K562 treated with DMSO at 1 percent for 48 hours (cell line): ENCODE measurements around the gene LRRD1. TPM values are rescaled to one million over a fixed set of nuclear protein-coding genes. Genes with fewer than 3 reads are reported as not detected.

Experiments
- total RNA-seq: library from RNA; unstranded; fragments of 300-600 nt; gene quantifications from 2 replicates; pipeline ENCODE4 v1.2.3, GENCODE V29; 2022; ENCODE audit warnings: low replicate concordance; ENCODE audit errors: extremely low read depth

LRRD1 gene
- not detected in 2 replicates for total RNA-seq

DNA sequence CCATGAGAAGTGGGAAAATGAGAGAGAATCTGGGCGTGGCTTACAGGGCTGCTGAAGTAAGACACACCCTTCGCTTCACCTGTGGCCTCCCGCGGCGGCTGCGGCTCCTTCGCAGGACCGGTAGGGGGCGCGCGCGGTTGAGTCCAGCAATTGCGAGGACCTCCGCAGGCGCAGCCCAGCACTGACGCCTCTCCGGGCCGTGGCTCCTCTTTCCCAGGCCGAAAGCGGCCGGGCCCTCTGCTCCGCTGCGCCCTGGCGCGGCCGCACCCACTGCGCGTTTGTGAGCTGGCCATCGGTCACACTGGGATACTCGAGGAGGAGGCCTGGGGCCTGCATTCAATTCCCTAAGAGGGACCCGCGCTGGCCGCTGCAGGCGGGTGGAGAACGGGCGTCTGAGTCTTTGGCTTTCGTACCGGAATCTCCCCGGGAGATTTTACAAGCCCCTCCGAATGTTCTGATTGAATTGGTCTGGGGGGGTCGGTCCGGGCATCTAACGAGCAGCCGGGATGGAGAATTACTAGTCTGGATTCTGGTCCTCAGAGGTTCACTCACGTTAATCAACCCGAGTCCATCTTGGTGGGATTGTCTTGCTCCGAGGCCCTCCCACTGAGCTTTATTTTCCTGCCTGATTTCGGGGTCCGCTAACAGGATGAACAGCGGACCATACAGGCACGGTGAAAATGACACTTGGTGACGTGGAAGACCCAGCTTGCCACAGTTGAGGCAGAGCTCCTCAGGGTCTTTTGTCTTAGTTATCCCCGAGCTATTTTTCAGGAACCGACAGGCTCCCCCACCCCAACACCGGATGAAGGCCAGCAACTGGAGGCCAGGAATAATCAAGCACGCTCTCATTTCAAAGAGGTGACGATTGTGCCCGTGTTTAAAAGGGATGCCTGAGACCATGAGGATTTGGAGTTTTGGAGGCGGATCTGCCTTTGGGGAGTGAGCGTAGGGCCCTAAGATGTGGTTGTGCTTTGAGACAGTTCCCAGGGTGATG, at the start of gene LRRD1:
TSS of gene LRRD1 (minus strand) at position 215 of the 997 bp plus-strand sequence. CDS start 13,940 bp downstream, outside the sequence.

DNA sequence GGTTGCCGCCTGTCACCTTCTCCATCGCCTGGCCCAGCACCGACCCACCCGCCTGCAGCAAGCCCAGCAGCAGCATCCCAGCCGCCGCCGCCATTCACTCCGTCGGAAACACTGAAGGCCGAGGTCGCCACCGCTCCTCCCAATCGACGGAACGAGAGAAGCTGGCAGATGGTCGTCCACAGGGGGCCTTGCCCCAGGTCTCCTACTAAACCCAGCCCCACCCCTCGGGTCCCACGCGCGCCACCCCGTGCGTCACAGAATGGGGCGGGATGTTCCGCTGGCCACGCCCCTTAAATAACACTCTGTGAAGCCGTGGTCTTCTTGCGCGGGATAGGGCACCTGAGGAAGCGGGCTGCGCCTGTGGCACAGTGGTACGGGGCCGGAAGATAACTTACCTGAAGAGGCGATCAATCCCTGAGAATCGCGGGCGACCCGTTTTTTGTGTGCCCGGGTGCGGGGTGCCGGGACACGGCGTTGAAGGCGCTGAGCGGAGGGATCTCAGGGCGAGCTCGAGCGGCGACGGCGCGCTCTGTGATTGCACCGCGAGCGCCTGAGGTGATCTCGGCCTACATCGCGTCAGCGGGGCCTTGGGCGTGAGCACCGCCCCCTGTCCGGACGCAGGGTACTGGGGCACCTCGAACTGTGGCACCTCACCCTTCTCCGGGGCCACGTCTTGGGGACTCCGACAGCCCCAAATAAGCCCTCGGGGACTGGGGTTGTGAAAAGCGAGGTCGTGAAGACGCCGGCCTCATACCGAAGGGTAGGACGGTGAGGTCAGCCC, 44.5 kb downstream of the LRRD1 start, which contains the start of gene CYP51A1:
TSS of gene CYP51A1 (minus strand) at position 207 of the 781 bp plus-strand sequence. CDS start at position 94, 113 bp downstream.

Other genes starting within 250 kb of the LRRD1 start
- gene AKAP9, start 238.3 kb downstream of the LRRD1 start, total RNA-seq = not detected in 2 replicates
- not detected in 2 replicates for gene CYP51A1, start 44.7 kb downstream of the LRRD1 start, total RNA-seq
- gene KRIT1, start 66.8 kb upstream of the LRRD1 start, total RNA-seq = not detected in 2 replicates
- gene ANKIB1, start 66.8 kb upstream of the LRRD1 start, total RNA-seq = not detected in 2 replicates